WI38 (cell line): ENCODE data around the gene TAS1R2.

Experiments used
- H3K4me3 ChIP-seq: 2 replicates; pipeline ENCODE4 v1.5.1; 2011; ENCODE audit warnings: low read depth, mild to moderate bottlenecking, control low read depth, low read length
- TF ChIP-seq, protein P1 (sequence below): IDR thresholded peaks from 2 replicates; pipeline ENCODE4 v1.5.1; 2012; ENCODE audit warnings: low read depth, mild to moderate bottlenecking, control low read depth, low read length

TAS1R2 gene

DNA sequence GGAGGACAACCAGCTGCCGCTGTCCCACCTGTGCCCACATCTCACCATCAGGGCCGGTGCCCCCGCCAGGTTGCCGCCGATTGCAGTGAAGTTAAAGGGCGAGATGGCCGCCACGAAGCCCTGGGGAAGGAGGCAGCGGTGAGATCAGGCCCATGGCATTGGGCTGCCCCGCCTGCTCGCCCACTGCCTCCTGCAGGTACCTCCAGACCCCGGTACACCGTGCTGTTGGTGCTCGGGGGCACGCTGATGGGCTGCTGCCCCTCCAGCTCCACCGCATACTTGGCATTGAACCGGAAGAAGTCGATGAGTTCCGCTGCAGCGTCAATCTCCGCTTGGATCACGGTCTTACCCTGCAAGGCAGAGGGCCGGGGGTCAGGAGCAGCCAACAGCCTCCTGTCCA is 23.6 kb upstream of the TAS1R2 start:
- TF ChIP-seq, protein P1, sequence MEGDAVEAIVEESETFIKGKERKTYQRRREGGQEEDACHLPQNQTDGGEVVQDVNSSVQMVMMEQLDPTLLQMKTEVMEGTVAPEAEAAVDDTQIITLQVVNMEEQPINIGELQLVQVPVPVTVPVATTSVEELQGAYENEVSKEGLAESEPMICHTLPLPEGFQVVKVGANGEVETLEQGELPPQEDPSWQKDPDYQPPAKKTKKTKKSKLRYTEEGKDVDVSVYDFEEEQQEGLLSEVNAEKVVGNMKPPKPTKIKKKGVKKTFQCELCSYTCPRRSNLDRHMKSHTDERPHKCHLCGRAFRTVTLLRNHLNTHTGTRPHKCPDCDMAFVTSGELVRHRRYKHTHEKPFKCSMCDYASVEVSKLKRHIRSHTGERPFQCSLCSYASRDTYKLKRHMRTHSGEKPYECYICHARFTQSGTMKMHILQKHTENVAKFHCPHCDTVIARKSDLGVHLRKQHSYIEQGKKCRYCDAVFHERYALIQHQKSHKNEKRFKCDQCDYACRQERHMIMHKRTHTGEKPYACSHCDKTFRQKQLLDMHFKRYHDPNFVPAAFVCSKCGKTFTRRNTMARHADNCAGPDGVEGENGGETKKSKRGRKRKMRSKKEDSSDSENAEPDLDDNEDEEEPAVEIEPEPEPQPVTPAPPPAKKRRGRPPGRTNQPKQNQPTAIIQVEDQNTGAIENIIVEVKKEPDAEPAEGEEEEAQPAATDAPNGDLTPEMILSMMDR: no peak
- H3K4me3 ChIP-seq: no peak overlapping the region

DNA sequence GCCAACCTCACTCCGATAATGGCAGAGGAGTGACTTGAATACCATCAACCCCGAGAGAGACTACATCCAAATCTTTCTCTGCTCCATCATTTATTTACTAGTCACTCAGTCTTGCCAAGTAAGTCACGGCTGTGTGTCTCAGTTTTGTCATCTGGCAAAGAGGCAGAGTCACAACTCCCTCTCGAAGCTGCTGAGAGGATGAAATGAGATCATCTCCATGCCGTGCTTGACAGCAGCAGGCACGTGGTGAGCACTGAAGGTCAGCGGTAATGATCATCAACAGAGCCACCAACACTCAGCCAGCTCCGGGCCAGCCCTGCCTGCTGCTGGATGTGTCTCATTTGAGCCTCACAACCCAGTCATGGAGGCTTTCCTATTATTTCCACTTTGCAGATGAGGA is 23.0 kb upstream of the TAS1R2 start:
- no peak overlapping the region for H3K4me3 ChIP-seq
- TF ChIP-seq, protein P1: no peak

DNA sequence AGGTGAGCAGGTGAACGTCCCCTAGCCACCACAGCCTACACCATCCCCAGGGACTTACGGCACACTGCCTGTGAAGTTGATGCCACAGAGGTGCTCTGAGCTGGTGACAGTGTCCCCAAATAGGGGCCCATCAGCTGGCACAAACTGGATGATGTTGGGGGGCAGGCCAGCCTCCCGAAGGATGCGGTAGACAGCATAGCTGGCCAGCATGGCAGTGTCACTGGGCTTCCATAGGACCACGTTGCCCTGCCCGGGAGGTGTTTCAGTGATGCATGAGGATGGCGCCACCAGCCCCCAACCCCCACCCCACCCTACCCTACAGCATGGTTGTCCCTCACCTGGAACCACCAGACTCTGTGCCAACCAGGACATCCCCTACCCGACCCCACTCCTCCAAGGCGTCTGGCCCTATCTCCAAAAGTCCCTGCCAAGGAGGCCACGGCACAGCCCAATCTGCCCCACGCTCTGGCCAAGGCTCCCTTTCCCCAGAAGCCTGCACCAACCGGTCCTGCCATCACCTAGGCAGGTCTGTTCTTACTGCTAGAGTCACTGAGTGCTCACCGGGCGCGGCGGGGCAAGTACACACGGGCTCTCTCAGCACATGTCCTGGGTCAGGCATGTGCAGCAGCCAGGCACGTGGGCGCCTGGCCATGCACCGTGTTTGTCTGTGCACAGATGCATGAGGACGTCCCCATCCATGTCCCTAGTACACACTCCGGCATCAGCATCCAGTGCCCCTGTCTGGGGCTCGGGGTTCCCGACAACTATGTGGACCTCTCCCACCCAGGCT is 22.4 kb upstream of the TAS1R2 start:
- TF ChIP-seq, protein P1: no peak

DNA sequence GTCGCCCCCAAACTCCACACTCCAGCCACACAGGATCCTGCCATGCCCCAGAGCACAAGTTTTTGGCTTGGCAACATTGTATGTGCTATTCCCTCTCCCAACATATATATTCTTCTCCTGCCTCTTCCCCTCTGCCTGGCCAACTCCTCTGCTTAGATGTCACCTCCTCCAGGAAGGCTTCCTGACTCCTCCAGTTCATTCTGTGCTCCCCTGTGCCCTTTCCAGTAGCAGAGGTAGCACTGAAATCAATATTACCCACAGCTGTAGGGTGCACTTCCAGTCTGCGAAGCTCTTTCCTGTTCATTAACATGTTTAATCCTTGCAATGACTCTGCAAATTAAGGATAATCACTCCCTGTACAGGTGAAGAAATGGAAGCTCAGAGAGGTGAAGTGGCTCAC is 21.7 kb upstream of the TAS1R2 start:
- TF ChIP-seq, protein P1: no peak
- H3K4me3 ChIP-seq: no peak overlapping the region

More for the DNA sequence above, 22.4 kb upstream of the TAS1R2 start:
- H3K4me3 ChIP-seq: no peak overlapping the region

DNA sequence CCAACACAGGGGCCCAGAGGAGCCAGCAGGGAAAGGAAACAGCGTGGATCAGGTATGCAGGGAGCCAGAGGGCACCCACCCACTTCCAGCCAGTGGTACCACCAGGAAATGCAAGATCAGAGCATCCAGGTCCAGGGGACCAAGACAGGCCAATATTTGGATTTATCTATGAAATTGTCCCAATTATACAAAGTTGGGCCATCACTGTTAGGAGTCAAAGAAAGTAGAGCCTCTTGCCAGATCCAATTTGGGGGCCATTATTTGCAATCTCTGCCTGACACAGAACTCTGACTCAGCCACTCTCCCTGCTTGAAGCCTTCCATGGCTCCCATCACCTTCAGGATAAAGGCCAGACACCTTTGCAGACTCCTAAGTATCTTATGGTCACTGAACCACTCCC is 21.1 kb upstream of the TAS1R2 start:
- TF ChIP-seq, protein P1: no peak
- H3K4me3 ChIP-seq: no peak overlapping the region

DNA sequence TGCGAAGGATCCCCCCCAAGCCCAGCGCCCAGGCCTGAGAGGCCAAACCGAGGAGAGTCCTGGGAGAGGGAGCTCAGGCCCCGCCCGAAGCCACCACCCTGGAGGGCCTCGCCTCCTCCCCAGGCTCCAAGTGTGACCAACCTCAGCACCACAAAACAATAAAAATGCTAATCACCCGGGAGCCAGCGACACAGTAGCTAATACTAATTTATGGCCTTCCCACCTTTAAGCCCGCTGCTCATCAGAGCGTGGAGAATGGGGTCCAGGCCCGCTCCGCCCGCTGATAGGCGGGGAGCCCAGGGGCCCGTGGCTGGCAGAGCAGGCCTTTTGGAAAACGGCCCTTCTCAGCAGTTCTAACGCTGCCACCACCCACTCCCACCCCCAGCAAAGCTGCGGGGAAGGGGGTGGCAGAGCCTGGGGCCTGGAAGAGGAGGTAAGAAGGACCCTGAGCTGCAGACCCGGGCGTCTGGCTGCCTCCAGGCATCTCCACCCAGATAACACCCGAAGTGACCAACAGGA is 20.4 kb upstream of the TAS1R2 start:
- no peak overlapping the region for H3K4me3 ChIP-seq
- TF ChIP-seq, protein P1: no peak

DNA sequence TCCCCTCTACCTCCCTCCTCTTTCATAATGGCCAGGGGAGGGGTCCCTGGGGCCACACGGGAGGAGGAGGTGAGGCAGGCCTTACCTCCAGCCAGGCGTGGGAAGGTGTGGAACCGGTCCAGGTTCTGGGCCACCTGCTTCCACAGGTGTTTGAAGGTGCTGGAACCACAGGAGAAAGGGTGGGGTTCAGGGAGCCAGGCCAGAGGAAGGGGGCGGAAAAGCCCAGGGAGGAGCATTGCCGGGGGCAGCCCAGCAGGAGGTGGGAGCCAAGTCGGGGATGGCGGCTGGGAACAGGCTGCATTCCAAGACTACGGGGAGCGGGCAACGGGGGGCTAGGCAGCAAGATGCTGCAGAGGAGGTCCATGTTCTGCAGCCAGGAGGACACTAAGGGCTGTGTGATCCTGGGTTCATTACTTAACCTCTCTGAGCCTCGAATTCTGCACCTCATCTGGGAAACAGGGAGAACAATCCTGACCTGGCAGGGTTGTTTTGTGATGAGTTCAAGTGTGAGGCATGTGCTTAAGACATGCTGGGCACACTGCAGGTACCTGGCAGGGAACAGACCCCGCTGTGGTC is 19.8 kb upstream of the TAS1R2 start:
- TF ChIP-seq, protein P1: no peak
- no peak overlapping the region for H3K4me3 ChIP-seq
